GM18505 (cell line): ENCODE measurements around the gene MYORG.

Source experiments
- ATAC-seq: cut with Tn5 transposase; IDR thresholded peaks from one replicate; pipeline ENCODE4 v1.9.1; 2021; ENCODE audit not compliant: unreplicated experiment
- POLR2A ChIP-seq: IDR thresholded peaks from 4 replicates; pipeline ENCODE4 v1.6.1; 2011; ENCODE audit warnings: borderline replicate concordance; ENCODE audit not compliant: insufficient read depth, insufficient read length; ENCODE audit errors: extremely low read depth

The MYORG gene

DNA sequence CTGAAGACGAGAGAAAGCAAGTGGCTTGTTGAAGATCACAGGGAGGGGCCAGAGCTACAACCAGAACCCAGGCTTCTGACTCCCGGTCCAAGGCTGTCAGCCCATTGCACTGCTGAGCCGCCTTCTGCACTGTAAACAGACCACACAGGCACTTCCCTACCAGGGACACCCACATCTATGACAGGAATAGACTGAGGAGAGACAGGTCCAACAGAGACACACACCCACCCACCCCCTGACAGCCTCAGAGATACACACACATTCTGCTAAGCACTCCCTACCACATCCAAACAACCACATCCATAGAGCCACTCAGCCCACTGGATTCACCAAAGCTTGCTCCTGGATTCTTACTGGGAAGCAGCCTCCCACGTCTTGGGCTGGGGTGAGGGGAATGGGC is 23.0 kb upstream of the MYORG start:
- TF ChIP-seq POLR2A, result no peak
- no peak for ATAC-seq

DNA sequence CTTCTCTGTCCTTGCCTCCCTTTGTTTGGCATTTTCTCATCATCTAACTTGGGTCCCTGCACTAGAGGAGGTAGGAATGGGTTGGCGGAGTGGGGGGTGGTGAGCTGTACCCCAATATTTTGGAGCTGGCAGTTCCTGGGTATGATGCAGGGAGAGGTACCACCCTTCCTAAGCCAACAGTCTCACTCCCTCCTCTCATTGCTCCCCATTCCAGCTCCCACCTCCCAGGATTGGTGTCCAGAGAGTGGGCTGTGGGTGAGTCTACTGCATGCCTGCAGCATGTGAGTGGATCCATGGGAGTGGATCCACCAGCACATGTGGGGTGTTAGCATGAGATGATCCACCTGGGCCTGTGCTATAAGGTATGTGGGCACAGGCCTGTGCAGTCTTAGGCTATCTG is 22.2 kb upstream of the MYORG start:
- ATAC-seq, result no peak
- TF ChIP-seq POLR2A, result no peak

- ATAC-seq, result no peak
- no peak for TF ChIP-seq POLR2A
These were observed 19.8 kb upstream of the MYORG start for GRCh38 chr9:34396276-34397214.

GRCh38 chr9:34392511-34392910 is 15.8 kb upstream of the MYORG start:
- TF ChIP-seq POLR2A, result no peak
- ATAC-seq, result no peak

DNA sequence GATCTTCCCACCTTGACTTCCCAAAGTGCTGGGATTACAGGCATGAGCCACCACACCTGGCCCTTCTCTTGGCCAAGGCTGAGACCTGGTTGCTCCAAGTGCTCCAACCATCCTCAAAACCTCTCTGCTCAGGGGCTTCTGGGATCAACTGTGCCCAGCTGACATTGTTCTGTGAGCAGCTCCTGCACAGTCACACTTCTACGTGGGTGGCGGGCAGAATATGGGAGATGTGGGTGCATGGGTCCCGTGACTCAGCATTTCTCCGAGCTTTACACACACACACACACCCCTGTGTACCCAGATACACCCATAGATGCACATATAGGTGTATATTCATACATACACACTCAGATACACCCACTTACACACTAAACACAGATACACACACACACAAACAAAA is 10.5 kb upstream of the MYORG start:
- no peak for TF ChIP-seq POLR2A
- no peak for ATAC-seq

- no peak for ATAC-seq
- TF ChIP-seq POLR2A, result no peak
These were observed 10.0 kb upstream of the MYORG start for GRCh38 chr9:34386656-34387055.

- ATAC-seq, result no peak
- TF ChIP-seq POLR2A, result no peak
These were observed 9.0 kb upstream of the MYORG start for GRCh38 chr9:34385561-34386230.

DNA sequence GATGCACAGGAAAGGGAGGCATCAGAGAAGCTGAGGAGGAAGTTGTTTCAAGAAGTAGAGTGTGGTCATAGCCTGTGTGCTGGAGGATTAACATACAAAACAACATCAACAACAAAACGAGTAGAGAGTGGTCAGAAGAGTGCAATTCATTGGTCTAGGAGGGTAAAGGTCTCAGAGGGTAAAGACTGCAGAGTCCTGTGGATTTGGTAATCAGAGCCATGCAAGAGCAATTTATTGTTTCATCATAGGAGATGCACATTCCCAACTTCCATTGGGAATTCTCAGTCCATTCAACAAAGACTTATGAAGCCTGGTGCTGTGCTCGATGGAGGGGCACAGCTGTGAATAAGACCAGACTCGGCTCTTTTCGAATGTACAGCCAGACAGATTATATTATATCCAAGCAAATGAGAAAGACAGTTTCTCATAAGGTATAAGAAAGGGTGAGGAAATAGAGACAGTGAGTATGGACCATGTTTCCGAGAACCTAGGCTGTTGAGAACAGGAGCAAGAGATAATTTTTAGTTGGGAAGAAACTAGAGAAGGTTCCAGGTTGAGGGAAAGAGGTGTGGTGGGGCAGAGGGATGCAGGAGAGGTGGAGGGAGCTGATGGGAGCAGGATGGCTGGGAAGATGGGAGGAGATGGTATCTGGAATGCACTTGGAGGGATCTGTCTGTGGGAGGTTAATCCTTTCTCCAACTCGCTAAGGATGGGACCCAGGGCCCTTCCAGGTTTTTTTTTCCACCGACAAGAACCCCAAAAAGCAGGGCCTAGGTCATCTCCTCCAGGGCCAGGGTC is 7.9 kb upstream of the MYORG start:
- no peak for ATAC-seq
- no peak for TF ChIP-seq POLR2A

- ATAC-seq, result no peak
- TF ChIP-seq POLR2A, result no peak
These were observed 7.2 kb upstream of the MYORG start for GRCh38 chr9:34383904-34384303.

- no peak for TF ChIP-seq POLR2A
- no peak for ATAC-seq
These were observed 6.2 kb upstream of the MYORG start for GRCh38 chr9:34382879-34383278.

- ATAC-seq, result no peak
- TF ChIP-seq POLR2A, result no peak
These were observed 5.4 kb upstream of the MYORG start for GRCh38 chr9:34382054-34382453.

DNA sequence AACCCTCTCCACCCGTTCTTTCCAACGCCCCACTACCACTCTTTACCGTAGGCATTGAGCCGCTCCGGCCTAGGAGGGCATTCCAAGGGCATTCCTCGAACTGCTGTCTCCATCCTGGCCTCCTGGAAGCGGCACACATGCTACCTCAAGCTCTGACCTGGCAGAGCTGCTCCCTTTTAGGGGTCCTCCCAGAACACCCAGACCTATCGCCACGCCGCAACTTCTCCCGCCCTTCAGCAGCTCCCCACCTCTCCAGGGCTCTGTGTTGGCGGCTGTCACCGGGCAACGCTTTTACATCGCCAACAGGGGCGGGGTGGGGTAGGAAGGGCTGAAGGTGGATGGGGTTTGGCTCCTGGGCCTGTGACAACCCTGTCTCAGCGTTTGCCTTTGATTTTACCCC is 4.6 kb upstream of the MYORG start:
- no peak for ATAC-seq
- TF ChIP-seq POLR2A, result no peak
